SK-N-SH (cell line): ENCODE data around the gene BRD4. TPM values are rescaled to one million over a fixed set of nuclear protein-coding genes. Genes with fewer than 3 reads are reported as not detected.

Experiments
- CTCF ChIA-PET: fragments of 300-600, 350-600 bp; formaldehyde crosslinking; extraction: SDS; loops from one replicate; lab custom pipeline; 2021; lab: Yijun Ruan, JAX
- POLR2A ChIA-PET: fragments of 350-600 bp; sonication (Branson Sonifier 250); formaldehyde crosslinking; extraction: SDS; loops from one replicate; lab custom pipeline; 2020; ENCODE audit warnings: antibody characterized with exemption, inconsistent platforms; lab: Yijun Ruan, JAX
- DNase-seq: peaks from one replicate; pipeline ENCODE4 v3.0.0; 2012
- H2AFZ ChIP-seq: fragments of 200-600 bp; sonication (generic); 2 replicates; pipeline ENCODE4 v1.8.1; 2016; ENCODE audit warnings: antibody characterized with exemption, mild to moderate bottlenecking, low read depth
- H3F3A ChIP-seq: fragments of 200-600 bp; sonication (generic); replicated peaks from 2 replicates; pipeline ENCODE3; 2016; ENCODE audit warnings: antibody characterized with exemption, mild to moderate bottlenecking; ENCODE audit not compliant: insufficient read depth
- H3K27ac ChIP-seq, 2 experiments: fragments of 200-500 bp in 1 of 2; fragments of 200-600 bp in 1 of 2; sonication (Bioruptor generic) in 1 of 2; sonication (generic), shearing (Covaris generic) in 1 of 2; 2 replicates each; pipeline versions ENCODE4 v1.5.1 to v1.6.1; 2014 to 2016; ENCODE audit warnings: low read depth in 2 of 2, inconsistent platforms in 1 of 2, low read length in 1 of 2, mild to moderate bottlenecking in 1 of 2, mixed read lengths in 1 of 2
- H3K27me3 ChIP-seq: fragments of 200-600 bp; sonication (generic), shearing (Covaris generic); 2 replicates; pipeline ENCODE4 v1.6.1; 2016; ENCODE audit warnings: mixed run types; ENCODE audit not compliant: insufficient read depth
- H3K36me3 ChIP-seq, 2 experiments: fragments of 200-500 bp in 1 of 2; fragments of 200-600 bp in 1 of 2; sonication (Bioruptor generic) in 1 of 2; sonication (generic) in 1 of 2; replicated peaks in 1 of 2; 2 replicates each; pipeline versions ENCODE3 to v1.5.1; 2014 to 2016; ENCODE audit warnings: low read length in 1 of 2, mild to moderate bottlenecking in 1 of 2; ENCODE audit not compliant: insufficient read depth in 2 of 2, control insufficient read depth in 1 of 2
- H3K4me1 ChIP-seq, 2 experiments: fragments of 200-500 bp in 1 of 2; fragments of 200-600 bp in 1 of 2; sonication (Bioruptor generic) in 1 of 2; sonication (generic), shearing (Covaris generic) in 1 of 2; 2 replicates each; pipeline versions ENCODE4 v1.5.1 to v1.6.1; 2014 to 2016; ENCODE audit warnings: low read depth in 1 of 2, low read length in 1 of 2, mixed run types in 1 of 2; ENCODE audit not compliant: insufficient read depth in 2 of 2, control insufficient read depth in 1 of 2
- H3K4me2 ChIP-seq: fragments of 200-600 bp; sonication (generic), shearing (Covaris generic); 2 replicates; pipeline ENCODE4 v1.6.1; 2017; ENCODE audit warnings: mixed run types
- H3K4me3 ChIP-seq, 2 experiments: fragments of 200-500 bp in 1 of 2; fragments of 200-600 bp in 1 of 2; sonication (Bioruptor generic) in 1 of 2; sonication (generic), shearing (Covaris generic) in 1 of 2; 2 replicates each; pipeline versions ENCODE4 v1.5.1 to v1.8.1; 2014 to 2016; ENCODE audit warnings: low read depth in 2 of 2, inconsistent platforms in 1 of 2, low read length in 1 of 2, mild to moderate bottlenecking in 1 of 2, mixed read lengths in 1 of 2, moderate library complexity in 1 of 2
- H3K79me2 ChIP-seq: fragments of 200-600 bp; sonication (generic); 2 replicates; pipeline ENCODE4 v1.8.1; 2017; ENCODE audit warnings: mild to moderate bottlenecking; ENCODE audit not compliant: insufficient read depth
- H3K9ac ChIP-seq: fragments of 200-600 bp; sonication (generic); 2 replicates; pipeline ENCODE4 v1.6.1; 2017; ENCODE audit warnings: mixed run types
- H3K9me2 ChIP-seq: fragments of 200-600 bp; sonication (generic); 2 replicates; pipeline ENCODE4 v1.6.1; 2017; ENCODE audit warnings: mixed run types
- H3K9me3 ChIP-seq: fragments of 200-600 bp; sonication (generic); 2 replicates; pipeline ENCODE4 v1.6.1; 2017; ENCODE audit warnings: mixed run types, mild to moderate bottlenecking, moderate library complexity
- H4K20me1 ChIP-seq: fragments of 200-600 bp; sonication (generic); 2 replicates; pipeline ENCODE4 v1.6.1; 2017; ENCODE audit warnings: mild to moderate bottlenecking, mixed run types; ENCODE audit not compliant: insufficient read depth
- CHD2 ChIP-seq: fragments of 150-350 bp; IDR thresholded peaks from 2 replicates; pipeline ENCODE4 v1.6.1; 2018; ENCODE audit warnings: low read length; ENCODE audit not compliant: partially characterized antibody
- CTCF ChIP-seq: fragments of 200-600 bp; sonication (generic); IDR thresholded peaks from 2 replicates; pipeline ENCODE4 v1.6.1; 2017; ENCODE audit warnings: antibody characterized with exemption, mild to moderate bottlenecking, moderate library complexity
- ELF1 ChIP-seq: IDR thresholded peaks from 2 replicates; pipeline ENCODE4 v1.4.0; 2012
- FOSL2 ChIP-seq: IDR thresholded peaks from 2 replicates; pipeline ENCODE4 v1.4.0; 2012; ENCODE audit warnings: low read depth, mild to moderate bottlenecking, moderate library complexity, borderline replicate concordance
- FOXJ3 ChIP-seq: sonication (generic); formaldehyde crosslinking; IDR thresholded peaks from 2 replicates; pipeline ENCODE4 v1.5.1; 2020; ENCODE audit warnings: mild to moderate bottlenecking, missing genetic modification reagents
- MXI1 ChIP-seq: IDR thresholded peaks from 2 replicates; pipeline ENCODE4 v1.6.1; 2012; ENCODE audit warnings: mild to moderate bottlenecking, low read depth, low read length, improper control_type of control experiment
- RAD21 ChIP-seq: IDR thresholded peaks from 2 replicates; pipeline ENCODE4 v1.6.1; 2012; ENCODE audit warnings: mild to moderate bottlenecking, low read length
- RCOR1 ChIP-seq: fragments of 150-350 bp; IDR thresholded peaks from 2 replicates; pipeline ENCODE4 v1.6.1; 2017; ENCODE audit warnings: antibody characterized with exemption, low read length
- REST ChIP-seq: IDR thresholded peaks from 2 replicates; pipeline ENCODE4 v1.6.1; 2012; ENCODE audit warnings: mild to moderate bottlenecking, low read depth, low read length, moderate library complexity
- SIN3A ChIP-seq: IDR thresholded peaks from 2 replicates; pipeline ENCODE4 v1.6.1; 2012; ENCODE audit warnings: low read depth, mild to moderate bottlenecking, low read length, moderate library complexity, borderline replicate concordance
- SMC3 ChIP-seq: IDR thresholded peaks from 2 replicates; pipeline ENCODE4 v1.6.1; 2012; ENCODE audit warnings: low read depth, low read length, improper control_type of control experiment
- TCF12 ChIP-seq: IDR thresholded peaks from 2 replicates; pipeline ENCODE4 v1.4.0; 2012
- TEAD4 ChIP-seq: IDR thresholded peaks from 2 replicates; pipeline ENCODE4 v1.4.0; 2012; ENCODE audit warnings: mild to moderate bottlenecking, borderline replicate concordance; ENCODE audit not compliant: insufficient read depth
- WGBS: methylation state at CpG from one replicate; pipeline ENCODE4 v1.1.6; 2017; ENCODE audit warnings: low lambda C conversion rate; 5-methylcytosine and 5-hydroxymethylcytosine counted together
- polyA plus RNA-seq, 3 experiments: library from polyadenylated mRNA; depleted of rRNA; stranded (reverse); fragments of >200 nt; gene quantifications; 2 replicates each; pipeline ENCODE4 v1.2.3, GENCODE V29; 2012

BRD4 gene
- polyA plus RNA-seq, 1 of the 3 experiments (the other 2 are of a cell fraction): 10.0 TPM

GRCh38 chr19:15262011-15262410, 70.3 kb downstream of the BRD4 start:
- Histone ChIP-seq H3K9ac (no peak overlapping the region), H3F3A (peaks cover 15% of the 10 kb centered on the region), H3K36me3 (peaks cover 73 to 78% of the 10 kb centered on the region in 2 experiments), H3K4me3 (no peak overlapping the region), H3K27ac (no peak overlapping the region; a peak in 1 of 4 replicates), H4K20me1 (peaks cover 89% of the 10 kb centered on the region), H3K9me3 (no peaks in the 10 kb centered on the region), H3K9me2 (no peaks in the 10 kb centered on the region), H3K79me2 (peaks cover 88% of the 10 kb centered on the region), H2AFZ (no peak overlapping the region), H3K27me3 (no peaks in the 10 kb centered on the region), H3K4me1 (peaks cover 12 to 33% of the 10 kb centered on the region in 2 experiments), H3K4me2 (no peak overlapping the region)
- no peak for DNase-seq
- WGBS: 94% methylated on average over 3 of the region's 4 CpGs
- ChIA-PET POLR2A (no interaction called here), CTCF (interaction anchor here (1.0 to 4.2 kb wide), 6 partner anchors 10 to 103 kb away, joined by 3 to 30 read pairs (median 6); no protein-coding TSS in a partner anchor)
- TF ChIP-seq CHD2 (no peak), SMC3 (no peak), FOSL2 (no peak), FOXJ3 (CRISPR knock-in tag) (no peak), MXI1 (no peak), TCF12 (no peak), TEAD4 (no peak), ELF1 (no peak), CTCF (no peak), SIN3A (no peak), REST (no peak), RCOR1 (no peak)

- H3K9me2 ChIP-seq: no peaks in the 10 kb centered on the region
- H3K79me2 ChIP-seq: peaks cover 91% of the 10 kb centered on the region
- H3K27me3 ChIP-seq: no peaks in the 10 kb centered on the region
- peak; percentile 65 for DNase-seq
- H3K4me2 ChIP-seq: no peak overlapping the region
- H3K4me1 ChIP-seq: peaks cover 3 to 23% of the 10 kb centered on the region in 2 experiments; a peak in 2 of 4 replicates
- peaks cover 80 to 83% of the 10 kb centered on the region in 2 experiments for H3K36me3 ChIP-seq
- POLR2A ChIA-PET: no interaction called here
- CTCF ChIA-PET: interaction anchor here (0.6 to 4.2 kb wide), 13 partner anchors 9 to 161 kb away, joined by 3 to 30 read pairs (median 3); no protein-coding TSS in a partner anchor
- no peak overlapping the region for H2AFZ ChIP-seq
- peaks cover 88% of the 10 kb centered on the region for H4K20me1 ChIP-seq
- no peaks in the 10 kb centered on the region for H3K9me3 ChIP-seq
- H3K9ac ChIP-seq: no peak overlapping the region
- WGBS: 95% methylated on average over 8 of the region's 8 CpGs
- H3K4me3 ChIP-seq: no peak overlapping the region
- peaks cover 6% of the 10 kb centered on the region for H3F3A ChIP-seq
- H3K27ac ChIP-seq: no peak overlapping the region
- TF ChIP-seq SMC3 (peak; percentile 32; the same call in 1 of the 2 replicates), CTCF (peak; percentile 47), RAD21 (peak; percentile 51), FOSL2 (no peak)
Observed at GRCh38 chr19:15260939-15261338, 71.4 kb downstream of the BRD4 start.
